Liver (tissue), 9 donors: ENCODE measurements around the gene HTATSF1. TPM values are rescaled to one million over a fixed set of nuclear protein-coding genes. Genes with fewer than 3 reads are reported as not detected.

Experiments
- DNase-seq: peaks from one replicate; pipeline ENCODE4 v3.0.0-alpha.2; 2017; ENCODE audit warnings: low spot score
- H3K27ac ChIP-seq, 2 donors: one replicate each; pipeline ENCODE4 v1.7.0; 2013; ENCODE audit warnings: inconsistent platforms in 2 of 2, low read length in 2 of 2, control low read depth in 1 of 2, low read depth in 1 of 2, mild to moderate bottlenecking in 1 of 2
- H3K27me3 ChIP-seq, 4 donors: one replicate each; pipeline versions ENCODE4 v1.6.1 to v1.7.0; 2013; ENCODE audit warnings: low read length in 3 of 4, inconsistent platforms in 1 of 4, mild to moderate bottlenecking in 1 of 4, moderate library complexity in 1 of 4; ENCODE audit not compliant: control insufficient read depth in 4 of 4, insufficient read depth in 4 of 4
- H3K36me3 ChIP-seq, 4 donors: one replicate each; pipeline versions ENCODE4 v1.6.1 to v1.7.0; 2013; ENCODE audit warnings: low read length in 3 of 4, mild to moderate bottlenecking in 3 of 4, low read depth in 1 of 4, moderate library complexity in 1 of 4; ENCODE audit not compliant: control insufficient read depth in 4 of 4, insufficient read depth in 3 of 4
- H3K4me1 ChIP-seq, 4 donors: one replicate each; pipeline versions ENCODE4 v1.6.1 to v1.7.0; 2013; ENCODE audit warnings: low read length in 3 of 4, mild to moderate bottlenecking in 3 of 4, moderate library complexity in 1 of 4; ENCODE audit not compliant: control insufficient read depth in 4 of 4, insufficient read depth in 4 of 4
- H3K4me3 ChIP-seq, 3 donors: one replicate each; pipeline versions ENCODE4 v1.6.1 to v1.7.0; 2013; ENCODE audit warnings: low read length in 3 of 3, control low read depth in 1 of 3, low read depth in 1 of 3, mild to moderate bottlenecking in 1 of 3
- H3K9ac ChIP-seq, 2 donors: one replicate each; pipeline ENCODE4 v1.7.0; 2013; ENCODE audit warnings: low read length in 2 of 2, mild to moderate bottlenecking in 2 of 2, moderate library complexity in 2 of 2, control low read depth in 1 of 2, low read depth in 1 of 2
- H3K9me3 ChIP-seq, 4 donors: one replicate each; pipeline versions ENCODE4 v1.6.1 to v1.7.0; 2013; ENCODE audit warnings: low read length in 3 of 4; ENCODE audit not compliant: control insufficient read depth in 4 of 4
- CTCF ChIP-seq: fragments of 150-350 bp; IDR thresholded peaks from 2 replicates; pipeline ENCODE4 v1.5.1; 2017; ENCODE audit warnings: improper control_type of control experiment, low read depth, low read length; ENCODE audit not compliant: missing input control
- EGR1 ChIP-seq, 2 donors: IDR thresholded peaks; 2 replicates each; pipeline ENCODE4 v1.6.1; 2016 to 2018; ENCODE audit warnings: antibody characterized with exemption in 2 of 2, low read depth in 2 of 2
- FOXA1 ChIP-seq: IDR thresholded peaks from 2 replicates; pipeline ENCODE4 v1.6.1; 2016; ENCODE audit warnings: antibody characterized with exemption
- FOXA2 ChIP-seq: IDR thresholded peaks from 2 replicates; pipeline ENCODE4 v1.6.1; 2016; ENCODE audit warnings: antibody characterized with exemption
- GABPA ChIP-seq, 2 donors: IDR thresholded peaks in 1 of 2; conservative IDR thresholded peaks in 1 of 2; 2 replicates each; pipeline ENCODE4 v1.6.1; 2016; ENCODE audit warnings: antibody characterized with exemption in 2 of 2, mild to moderate bottlenecking in 1 of 2, moderate library complexity in 1 of 2
- HNF4A ChIP-seq, 2 donors: conservative IDR thresholded peaks; 2 replicates each; pipeline ENCODE4 v1.6.1; 2016; ENCODE audit warnings: antibody characterized with exemption in 2 of 2, mild to moderate bottlenecking in 2 of 2
- HNF4G ChIP-seq: IDR thresholded peaks from 2 replicates; pipeline ENCODE4 v1.6.1; 2016; ENCODE audit warnings: antibody characterized with exemption
- JUND ChIP-seq, 2 donors: IDR thresholded peaks; 2 replicates each; pipeline ENCODE4 v1.6.1; 2016; ENCODE audit warnings: antibody characterized with exemption in 2 of 2
- MAX ChIP-seq: IDR thresholded peaks from 2 replicates; pipeline ENCODE4 v1.6.1; 2016; ENCODE audit warnings: antibody characterized with exemption
- NR2F2 ChIP-seq: IDR thresholded peaks from 2 replicates; pipeline ENCODE4 v1.6.1; 2016; ENCODE audit warnings: antibody characterized with exemption
- RAD21 ChIP-seq, 2 donors: IDR thresholded peaks; 2 replicates each; pipeline ENCODE4 v1.6.1; 2016; ENCODE audit warnings: antibody characterized with exemption in 2 of 2, mild to moderate bottlenecking in 2 of 2
- REST ChIP-seq: IDR thresholded peaks from 2 replicates; pipeline ENCODE4 v1.6.1; 2016; ENCODE audit warnings: antibody characterized with exemption, mild to moderate bottlenecking
- RXRA ChIP-seq, 2 donors: IDR thresholded peaks; 2 replicates each; pipeline ENCODE4 v1.6.1; 2017 to 2018; ENCODE audit warnings: antibody characterized with exemption in 2 of 2, mild to moderate bottlenecking in 1 of 2
- SP1 ChIP-seq: IDR thresholded peaks from 2 replicates; pipeline ENCODE4 v1.6.1; 2018; ENCODE audit warnings: antibody characterized with exemption, mild to moderate bottlenecking
- TAF1 ChIP-seq: conservative IDR thresholded peaks from 2 replicates; pipeline ENCODE4 v1.6.1; 2016; ENCODE audit warnings: antibody characterized with exemption, mild to moderate bottlenecking
- YY1 ChIP-seq: IDR thresholded peaks from 2 replicates; pipeline ENCODE4 v1.6.1; 2016; ENCODE audit warnings: antibody characterized with exemption, mild to moderate bottlenecking
- WGBS: extraction: QIAGEN DNeasy Blood & Tissue Kit; methylation state at CpG from one replicate; pipeline ENCODE4 v1.1.7; 2013; 5-methylcytosine and 5-hydroxymethylcytosine counted together
- polyA plus RNA-seq, 2 donors: library from polyadenylated mRNA; stranded (reverse) in 1 of 2; unstranded in 1 of 2; fragments of 200-250 nt in 1 of 2; fragments of >200 nt in 1 of 2; fragmentation: Nextera tagmentation in 1 of 2; extraction: Ambion mirVana in 1 of 2; gene quantifications; one replicate each; pipeline versions ENCODE4 v1.2.1 to v1.2.3, GENCODE V29; 2013 to 2015
- total RNA-seq, 2 donors: library from RNA; depleted of rRNA; stranded (reverse); fragments of >200 nt; gene quantifications; one replicate each; pipeline ENCODE4 v1.2.3, GENCODE V29; 2014
- TF ChIP-seq, protein P1 (sequence below): IDR thresholded peaks from 2 replicates; pipeline ENCODE4 v1.6.1; 2016; ENCODE audit warnings: antibody characterized with exemption
- TF ChIP-seq, protein P2 (sequence below): IDR thresholded peaks from 2 replicates; pipeline ENCODE4 v1.6.1; 2016; ENCODE audit warnings: antibody characterized with exemption
- donor health status: healthy.
- donor health status: healthy.
- donor health status: healthy.
- donor health status: healthy.
- donor health status: healthy.

HTATSF1 gene
- total and polyA plus RNA-seq, 4 donors = 12.5 to 35.7 (median 14.1) TPM

DNA sequence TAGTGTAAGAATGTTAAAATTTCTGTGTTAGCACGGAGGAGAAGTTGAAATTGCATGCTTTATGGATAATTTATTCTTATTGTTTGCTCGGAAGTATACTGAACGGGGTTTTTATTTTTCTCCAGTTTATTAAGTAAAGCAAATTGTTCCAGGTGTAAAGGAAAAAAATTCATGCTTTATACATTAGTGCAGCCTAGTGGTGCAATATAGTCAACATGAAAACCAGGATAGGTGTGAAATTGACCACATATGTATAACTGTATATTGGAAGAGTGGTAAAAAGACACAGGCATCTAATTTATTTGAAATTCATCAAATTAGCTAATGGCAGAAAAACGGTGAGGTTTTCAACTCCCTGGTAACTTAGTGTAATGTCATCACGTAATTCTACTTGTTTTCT lies 8.7 kb upstream of the HTATSF1 start:
- H3K4me1 ChIP-seq = no peaks in the 10 kb centered on the region
- H3K9me3 ChIP-seq = no peaks in the 10 kb centered on the region
- no peak overlapping the region for H3K4me3 ChIP-seq
- WGBS = 48% methylated on average over 5 of the region's 5 CpGs
- no peak overlapping the region for H3K27ac ChIP-seq
- no peaks in the 10 kb centered on the region for H3K36me3 ChIP-seq
- H3K27me3 ChIP-seq = peaks cover 0 to 7% (median 2%) of the 10 kb centered on the region in 4 donors
- no peak for DNase-seq
- no peak overlapping the region for H3K9ac ChIP-seq
- TF ChIP-seq REST (no peak), EGR1 (IDR thresholded peaks at IDR 0.05; ENCODE audit: low read depth in 2 of 2) (no peak), HNF4A (conservative IDR thresholded peaks at IDR 0.05) (no peak), RXRA (IDR thresholded peaks at IDR 0.05) (no peak), RAD21 (IDR thresholded peaks at IDR 0.05) (no peak), GABPA (IDR thresholded peaks at IDR 0.05 in 1 of 2, conservative IDR thresholded peaks at IDR 0.05 in 1 of 2) (no peak), HNF4G (no peak), JUND (IDR thresholded peaks at IDR 0.05) (no peak), MAX (no peak), YY1 (no peak), SP1 (no peak), NR2F2 (no peak), CTCF (no peak), TAF1 (no peak), FOXA2 (no peak), FOXA1 (no peak)
- TF ChIP-seq, protein P1, sequence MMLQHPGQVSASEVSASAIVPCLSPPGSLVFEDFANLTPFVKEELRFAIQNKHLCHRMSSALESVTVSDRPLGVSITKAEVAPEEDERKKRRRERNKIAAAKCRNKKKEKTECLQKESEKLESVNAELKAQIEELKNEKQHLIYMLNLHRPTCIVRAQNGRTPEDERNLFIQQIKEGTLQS = no peak
- TF ChIP-seq, protein P2, sequence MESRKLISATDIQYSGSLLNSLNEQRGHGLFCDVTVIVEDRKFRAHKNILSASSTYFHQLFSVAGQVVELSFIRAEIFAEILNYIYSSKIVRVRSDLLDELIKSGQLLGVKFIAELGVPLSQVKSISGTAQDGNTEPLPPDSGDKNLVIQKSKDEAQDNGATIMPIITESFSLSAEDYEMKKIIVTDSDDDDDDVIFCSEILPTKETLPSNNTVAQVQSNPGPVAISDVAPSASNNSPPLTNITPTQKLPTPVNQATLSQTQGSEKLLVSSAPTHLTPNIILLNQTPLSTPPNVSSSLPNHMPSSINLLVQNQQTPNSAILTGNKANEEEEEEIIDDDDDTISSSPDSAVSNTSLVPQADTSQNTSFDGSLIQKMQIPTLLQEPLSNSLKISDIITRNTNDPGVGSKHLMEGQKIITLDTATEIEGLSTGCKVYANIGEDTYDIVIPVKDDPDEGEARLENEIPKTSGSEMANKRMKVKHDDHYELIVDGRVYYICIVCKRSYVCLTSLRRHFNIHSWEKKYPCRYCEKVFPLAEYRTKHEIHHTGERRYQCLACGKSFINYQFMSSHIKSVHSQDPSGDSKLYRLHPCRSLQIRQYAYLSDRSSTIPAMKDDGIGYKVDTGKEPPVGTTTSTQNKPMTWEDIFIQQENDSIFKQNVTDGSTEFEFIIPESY = no peak
